GM12864 (cell line): ENCODE results near the gene DCLK1.

Source experiments
- DNase-seq: peaks from one replicate; pipeline ENCODE4 v3.0.0-alpha.2; 2011; ENCODE audit warnings: low read depth
- H3K4me3 ChIP-seq: 2 replicates; pipeline ENCODE4 v1.5.1; 2011; ENCODE audit warnings: mild to moderate bottlenecking, low read depth, low read length, control low read depth
- TF ChIP-seq, protein P1 (sequence below): IDR thresholded peaks from 2 replicates; pipeline ENCODE4 v1.5.1; 2011; ENCODE audit warnings: low read depth, mild to moderate bottlenecking, moderate library complexity, low read length, control low read depth, inconsistent platforms; ENCODE audit errors: missing control alignments

The DCLK1 gene

DNA sequence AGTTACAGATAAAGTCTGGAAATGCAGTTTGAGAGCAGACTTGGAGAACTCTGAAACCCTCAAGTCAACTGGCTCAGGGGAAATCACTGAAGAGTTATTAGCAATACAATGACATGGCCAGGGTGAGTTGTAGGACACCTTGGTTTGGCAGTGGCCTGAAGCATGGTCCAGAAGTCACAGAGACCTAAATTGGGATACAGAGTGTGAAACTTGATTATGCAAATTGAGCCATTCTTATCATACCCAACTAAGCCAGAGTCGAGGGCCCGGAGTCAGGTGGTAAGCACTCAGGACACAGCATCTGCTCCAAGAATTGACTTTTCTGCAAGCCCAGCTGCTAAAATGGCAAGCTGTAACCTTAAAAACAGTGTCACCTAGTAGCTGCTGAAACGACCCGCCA, 224.5 kb downstream of the DCLK1 start:
- DNase-seq: no peak
- TF ChIP-seq, protein P1, sequence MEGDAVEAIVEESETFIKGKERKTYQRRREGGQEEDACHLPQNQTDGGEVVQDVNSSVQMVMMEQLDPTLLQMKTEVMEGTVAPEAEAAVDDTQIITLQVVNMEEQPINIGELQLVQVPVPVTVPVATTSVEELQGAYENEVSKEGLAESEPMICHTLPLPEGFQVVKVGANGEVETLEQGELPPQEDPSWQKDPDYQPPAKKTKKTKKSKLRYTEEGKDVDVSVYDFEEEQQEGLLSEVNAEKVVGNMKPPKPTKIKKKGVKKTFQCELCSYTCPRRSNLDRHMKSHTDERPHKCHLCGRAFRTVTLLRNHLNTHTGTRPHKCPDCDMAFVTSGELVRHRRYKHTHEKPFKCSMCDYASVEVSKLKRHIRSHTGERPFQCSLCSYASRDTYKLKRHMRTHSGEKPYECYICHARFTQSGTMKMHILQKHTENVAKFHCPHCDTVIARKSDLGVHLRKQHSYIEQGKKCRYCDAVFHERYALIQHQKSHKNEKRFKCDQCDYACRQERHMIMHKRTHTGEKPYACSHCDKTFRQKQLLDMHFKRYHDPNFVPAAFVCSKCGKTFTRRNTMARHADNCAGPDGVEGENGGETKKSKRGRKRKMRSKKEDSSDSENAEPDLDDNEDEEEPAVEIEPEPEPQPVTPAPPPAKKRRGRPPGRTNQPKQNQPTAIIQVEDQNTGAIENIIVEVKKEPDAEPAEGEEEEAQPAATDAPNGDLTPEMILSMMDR: no peak
- H3K4me3 ChIP-seq: no peak overlapping the region

DNA sequence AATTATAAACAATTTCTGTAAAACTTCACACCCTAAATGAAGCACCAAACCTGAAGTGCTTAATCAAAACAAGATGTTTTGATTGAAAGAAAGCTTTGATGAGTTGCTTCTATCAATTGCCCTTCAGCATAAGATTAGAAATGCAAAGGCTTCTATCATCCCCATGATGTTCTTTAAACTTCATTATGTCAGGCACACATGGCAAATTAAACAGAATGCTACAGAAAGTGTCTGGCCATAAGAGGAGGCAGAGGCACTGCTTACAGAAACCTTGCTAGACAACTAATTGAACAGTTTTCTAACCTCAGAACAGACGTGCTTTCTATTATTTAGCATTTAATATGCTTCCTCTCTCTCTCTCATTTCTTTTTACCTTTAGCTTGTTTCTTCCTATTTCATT, 228.1 kb downstream of the DCLK1 start:
- H3K4me3 ChIP-seq: no peak overlapping the region
- DNase-seq: no peak
- TF ChIP-seq, protein P1: no peak

DNA sequence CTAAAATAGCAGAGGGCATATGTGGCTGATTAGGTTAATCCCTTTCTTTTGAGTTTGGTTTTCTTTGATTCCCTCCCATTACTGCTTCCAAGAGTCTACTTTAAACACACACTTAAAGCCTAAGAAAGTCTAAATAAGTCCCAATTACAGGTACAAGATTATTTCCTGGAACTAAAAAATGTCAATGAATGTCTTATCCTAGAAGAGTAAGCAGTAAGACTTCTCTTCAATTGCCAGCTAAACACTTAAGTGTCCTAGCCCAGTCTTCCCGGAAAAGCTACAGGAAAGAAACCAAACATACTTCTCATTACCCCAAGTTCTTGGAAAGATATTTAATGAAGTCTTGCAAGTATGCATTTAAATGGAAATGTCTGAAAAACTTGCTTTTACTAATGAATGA, 233.1 kb downstream of the DCLK1 start:
- TF ChIP-seq, protein P1: no peak
- H3K4me3 ChIP-seq: no peak overlapping the region

DNA sequence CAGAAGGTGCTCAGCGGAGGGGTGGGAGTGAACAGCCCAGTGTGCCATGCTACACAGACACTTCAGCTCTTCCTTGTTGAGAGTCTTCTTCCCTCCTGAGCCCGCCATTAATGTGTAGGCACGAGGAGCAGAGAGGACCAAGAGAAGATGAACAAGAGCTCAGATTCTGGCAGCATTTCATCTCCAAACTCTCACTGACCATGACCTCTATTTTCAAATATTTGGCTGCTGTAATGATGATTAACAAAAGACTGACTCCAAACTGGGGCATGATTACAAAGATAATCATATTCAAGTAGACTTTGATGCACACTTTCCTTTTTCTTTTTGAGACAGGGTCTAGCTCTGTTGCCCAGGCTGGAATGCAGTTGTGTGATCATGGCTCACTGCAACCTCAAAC, 236.5 kb downstream of the DCLK1 start:
- TF ChIP-seq, protein P1: no peak
- DNase-seq: no peak
- no peak overlapping the region for H3K4me3 ChIP-seq

More for the DNA sequence above, 233.1 kb downstream of the DCLK1 start:
- DNase-seq: no peak

DNA sequence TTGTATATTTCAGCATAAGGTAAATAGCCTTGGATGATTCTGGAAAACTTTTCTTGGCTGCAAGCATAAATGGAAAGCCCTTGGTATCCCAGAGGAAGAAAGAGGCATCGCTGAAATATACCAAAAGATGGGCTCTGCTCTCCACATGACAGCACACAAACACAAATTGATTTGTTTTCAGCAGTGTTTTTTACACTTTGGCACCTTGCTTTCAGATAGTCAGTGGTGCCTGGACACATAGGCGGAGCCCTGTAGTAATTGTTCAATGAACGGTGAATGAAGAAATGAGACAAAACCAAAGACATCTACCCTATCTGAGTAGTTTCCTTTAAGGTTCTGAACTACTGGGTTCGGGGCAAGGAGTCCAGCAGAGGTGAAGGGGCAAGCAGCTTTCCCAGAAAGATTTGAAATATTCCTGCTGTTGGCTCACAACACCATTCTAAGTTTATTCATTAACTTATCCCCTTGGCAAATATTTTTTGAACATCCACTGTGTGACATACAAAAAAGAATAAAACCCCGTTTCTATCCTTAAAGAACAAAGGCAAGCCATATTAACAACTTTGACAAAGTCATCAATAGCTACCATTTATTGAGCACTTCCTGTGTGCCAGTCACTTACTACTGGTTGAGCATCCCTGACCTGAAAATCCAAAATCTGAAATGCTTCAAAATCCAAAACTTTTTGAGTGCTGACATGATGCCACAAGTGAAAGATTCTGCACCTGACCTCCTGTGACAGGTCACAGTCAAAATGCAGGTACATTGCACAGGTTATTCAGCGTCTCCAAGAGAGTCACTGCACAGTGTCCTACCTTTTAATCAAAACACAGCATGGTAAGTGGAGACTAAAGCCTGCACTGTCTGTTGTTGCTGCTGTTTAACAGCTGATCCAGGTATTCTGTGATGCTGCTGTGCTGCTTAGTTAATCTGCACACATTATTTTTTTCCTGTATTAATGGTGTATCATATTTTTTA, 238.1 kb downstream of the DCLK1 start:
- TF ChIP-seq, protein P1: no peak
- DNase-seq: no peak
- H3K4me3 ChIP-seq: no peak overlapping the region

DNA sequence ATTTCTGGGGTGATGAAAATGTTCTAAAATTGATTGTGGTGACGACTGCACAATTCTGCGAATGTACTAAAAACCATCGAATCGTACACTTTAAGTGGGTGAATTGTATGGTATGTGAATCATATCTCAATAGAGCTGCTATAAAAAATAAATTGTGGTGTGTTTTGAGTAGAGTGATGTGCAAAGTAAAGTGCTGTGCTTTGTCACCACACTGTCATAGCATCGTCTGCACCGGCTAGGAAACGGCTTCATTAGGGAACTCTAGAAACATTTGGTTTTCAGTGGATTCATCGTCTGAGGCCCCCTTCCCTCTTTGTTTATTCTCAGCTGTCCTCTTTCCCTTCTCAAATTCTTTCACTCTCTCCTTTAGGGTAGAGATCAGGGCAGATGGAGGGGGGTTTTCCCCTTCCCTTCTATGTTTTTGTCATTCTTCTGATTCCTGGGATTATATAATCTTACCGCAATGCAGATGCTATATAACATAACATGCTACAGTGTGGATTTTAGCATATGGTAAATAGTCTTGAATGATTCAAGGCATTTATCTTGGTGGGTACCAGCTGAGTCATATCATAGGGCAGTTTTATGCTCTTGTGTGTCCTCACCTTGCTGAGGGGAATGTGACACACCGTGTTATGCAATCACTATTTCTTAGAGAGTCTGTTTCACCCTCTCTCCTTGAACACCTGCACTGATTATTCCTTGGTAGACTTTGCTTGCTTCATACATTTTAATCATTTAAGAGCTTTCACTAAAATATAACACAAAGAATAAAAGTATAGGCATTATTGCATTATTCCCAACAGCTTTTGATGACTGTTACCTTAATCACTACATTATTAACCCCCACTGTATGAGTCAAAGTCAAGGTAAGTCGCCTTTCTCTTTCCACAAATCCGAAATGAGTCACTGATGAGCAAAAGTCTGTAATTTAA, 239.4 kb downstream of the DCLK1 start:
- TF ChIP-seq, protein P1: no peak
- no peak for DNase-seq
- no peak overlapping the region for H3K4me3 ChIP-seq
